ENCODE data around the gene PCDHGA5.
"Not testable (repeated sequence)": the region's sequence is repeated elsewhere in the genome, so short reads cannot be mapped to it uniquely, and the experiment has no call there.

PCDHGA5 gene

GRCh38 chr5:141384471-141385267 lies 20.7 kb downstream of the PCDHGA5 start:
- TF ChIP-seq CTCF (IDR thresholded peaks at IDR 0.05; ENCODE audit: low read depth, low read length) = no peak
- no peak for DNase-seq
- Histone ChIP-seq H3K4me3 (ENCODE audit: low read depth, low read length) (no peak overlapping the region), H3K36me3 (peaks cover 12% of the 10 kb centered on the region), H3K9me3 (no peaks in the 10 kb centered on the region; the same call in 1 of the 2 replicates), H3K27me3 (no peaks in the 10 kb centered on the region), H3K4me1 (no peaks in the 10 kb centered on the region)

- not testable (repeated sequence) for H3K4me3 ChIP-seq (ENCODE audit: low read depth, low read length); H3K27me3 ChIP-seq; DNase-seq; H3K36me3 ChIP-seq; H3K9me3 ChIP-seq; H3K4me1 ChIP-seq
Measured at GRCh38 chr5:141387557-141388311, 23.8 kb downstream of the PCDHGA5 start, which contains the start of gene PCDHGB4. Gene PCDHGB4 (plus strand): TSS chr5:141387698. CDS start chr5:141387885, 187 bp downstream.

- no peaks in the 10 kb centered on the region; the same call in 1 of the 2 replicates for H3K36me3 ChIP-seq
- no peak overlapping the region for H3K4me3 ChIP-seq (ENCODE audit: low read depth, low read length)
- no peak for TF ChIP-seq CTCF (IDR thresholded peaks at IDR 0.05; ENCODE audit: low read depth, low read length)
- no peaks in the 10 kb centered on the region for H3K27me3 ChIP-seq
- DNase-seq = no peak
- no peaks in the 10 kb centered on the region; the same call in 1 of the 2 replicates for H3K9me3 ChIP-seq
- no peaks in the 10 kb centered on the region for H3K4me1 ChIP-seq
Measured at GRCh38 chr5:141388661-141389060, 24.7 kb downstream of the PCDHGA5 start.

- H3K4me1 ChIP-seq = no peaks in the 10 kb centered on the region
- no peaks in the 10 kb centered on the region for H3K9me3 ChIP-seq
- no peak overlapping the region for H3K4me3 ChIP-seq (ENCODE audit: low read depth, low read length)
- no peaks in the 10 kb centered on the region for H3K27me3 ChIP-seq
- H3K36me3 ChIP-seq = no peaks in the 10 kb centered on the region; the same call in 1 of the 2 replicates
- DNase-seq = no peak
- TF ChIP-seq CTCF (IDR thresholded peaks at IDR 0.05; ENCODE audit: low read depth, low read length) = no peak
Measured at GRCh38 chr5:141389153-141390042, 25.4 kb downstream of the PCDHGA5 start.

- Histone ChIP-seq H3K27me3 (no peaks in the 10 kb centered on the region), H3K9me3 (no peaks in the 10 kb centered on the region), H3K36me3 (no peaks in the 10 kb centered on the region), H3K4me3 (ENCODE audit: low read depth, low read length) (no peak within 1 kb of the TSS), H3K4me1 (no peaks in the 10 kb centered on the region)
- peak; percentile 24 for TF ChIP-seq CTCF (IDR thresholded peaks at IDR 0.05; ENCODE audit: low read depth, low read length)
- DNase-seq = no peak
Measured at GRCh38 chr5:141392429-141393198, 28.7 kb downstream of the PCDHGA5 start, which contains the start of gene PCDHGA8. Gene PCDHGA8 (plus strand): TSS chr5:141392633. CDS start chr5:141392814, 181 bp downstream.

Data from BE2C (cell line).